ENCODE results near the gene COMMD4.

DNA sequence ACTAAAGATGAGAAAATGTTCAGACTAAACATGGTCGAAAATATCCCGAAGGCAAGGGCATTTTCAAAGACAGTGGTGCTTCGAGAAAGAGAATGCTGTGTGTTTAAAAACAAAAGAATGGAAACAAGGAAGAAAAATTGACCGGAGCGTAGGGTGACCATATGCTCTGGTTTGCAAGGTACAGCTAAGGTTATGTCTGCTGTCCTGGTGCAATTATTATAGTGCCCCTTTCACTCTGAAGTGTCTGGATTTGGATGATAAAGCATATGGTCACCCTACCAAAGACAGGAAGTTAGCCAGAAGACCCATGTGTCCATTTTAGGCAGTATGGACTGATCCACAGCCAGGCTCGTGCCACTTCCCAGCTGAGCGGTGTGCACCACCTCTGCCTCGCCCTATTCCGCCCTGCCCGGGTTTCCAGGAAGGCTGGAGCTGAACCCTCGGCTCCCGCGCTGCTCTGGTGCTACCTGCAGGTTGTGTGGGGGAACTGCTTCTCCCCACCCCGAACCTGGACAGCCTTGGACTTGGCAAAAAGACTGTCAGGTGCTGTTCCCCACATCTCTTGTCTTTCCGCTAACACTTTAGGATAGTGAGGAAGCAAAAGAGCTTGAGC, 28.0 kb upstream of the COMMD4 start:
- TF ChIP-seq EZH2phosphoT487 (IDR thresholded peaks at IDR 0.05; ENCODE audit: borderline replicate concordance) = no peak
- TF ChIP-seq CTCF (conservative IDR thresholded peaks at IDR 0.05; ENCODE audit: low read length) = peak; percentile 68
